ENCODE results near the gene CCSER1. TPM values are rescaled to one million over a fixed set of nuclear protein-coding genes. Genes with fewer than 3 reads are reported as not detected.

The CCSER1 gene
- total and polyA plus RNA-seq, 2 experiments from 2014 or later = not detected

DNA sequence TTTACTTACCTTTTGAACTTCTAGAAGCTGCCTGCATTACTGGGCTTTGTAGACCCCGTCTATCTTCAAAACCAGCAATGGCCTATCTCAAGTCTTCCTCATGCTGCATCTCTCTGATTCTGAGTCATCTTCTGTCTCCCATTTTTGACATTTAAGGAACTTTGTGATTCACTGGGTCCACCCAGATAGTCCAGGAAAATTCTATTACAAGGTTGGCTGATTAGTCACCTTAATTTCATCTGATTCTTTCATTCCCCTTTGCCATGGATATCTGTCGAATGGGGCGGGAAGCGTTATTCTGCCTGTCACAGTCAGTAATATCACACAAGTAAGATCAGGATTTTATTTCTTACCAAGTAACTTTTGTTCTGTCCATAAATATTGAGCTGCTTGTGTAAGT lies 618.0 kb downstream of the CCSER1 start:
- Histone ChIP-seq H3K79me2 (ENCODE audit: insufficient read depth) (no peaks in the 10 kb centered on the region), H3K4me3 (no peak overlapping the region), H3K9me2 (ENCODE audit: insufficient read depth) (no peaks in the 10 kb centered on the region), H2AFZ (no peak overlapping the region), H3K4me1 (ENCODE audit: insufficient read depth) (no peaks in the 10 kb centered on the region), H3K27ac (no peak overlapping the region), H3F3A (ENCODE audit: insufficient read depth) (no peaks in the 10 kb centered on the region), H3K27me3 (replicated peaks; ENCODE audit: insufficient read depth) (no peaks in the 10 kb centered on the region), H3K9me3 (ENCODE audit: low read depth) (no peaks in the 10 kb centered on the region), H3K9ac (no peak overlapping the region), H3K4me2 (ENCODE audit: unreplicated experiment) (no peak overlapping the region), H3K36me3 (ENCODE audit: low read depth) (no peaks in the 10 kb centered on the region), H4K20me1 (ENCODE audit: insufficient read depth) (no peaks in the 10 kb centered on the region)
- no peak for TF ChIP-seq EZH2phosphoT487 (IDR thresholded peaks at IDR 0.05; ENCODE audit: insufficient read depth, low read depth)
- no peak for TF ChIP-seq EZH2 (IDR thresholded peaks at IDR 0.05; ENCODE audit: insufficient read depth, poor library complexity, severe bottlenecking)
- WGBS, 2 experiments (ENCODE audit: low coverage in 1 of 2, low lambda C conversion rate in 2 of 2, missing lambda C conversion rate in 2 of 2) = 37 to 39% methylated on average over 4 of the region's 4 CpGs
- in situ Hi-C loops (cut with MboI) = no loop called here
- DNase-seq = no peak

DNA sequence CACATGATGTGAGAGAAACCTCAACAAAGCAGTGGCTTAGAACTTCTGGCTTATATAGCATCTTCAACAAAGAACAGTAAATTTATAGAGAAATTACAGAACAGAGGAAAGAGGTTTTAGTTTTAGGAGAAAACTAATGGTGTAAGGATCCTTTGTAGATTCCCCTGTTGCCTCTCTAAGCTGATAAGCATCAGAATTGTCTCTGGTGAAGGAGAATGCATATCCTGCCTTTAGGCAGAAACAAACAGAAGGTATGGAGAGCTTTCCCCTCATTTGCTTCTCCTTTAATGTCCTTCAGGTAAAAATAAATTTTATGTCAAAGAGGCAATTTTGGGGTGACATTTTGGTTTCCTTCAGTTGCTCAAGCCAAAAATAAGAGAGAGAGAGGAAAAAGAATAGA lies 625.9 kb downstream of the CCSER1 start:
- no peaks in the 10 kb centered on the region for H4K20me1 ChIP-seq (ENCODE audit: insufficient read depth)
- no peak overlapping the region for H3K9ac ChIP-seq
- TF ChIP-seq EZH2phosphoT487 (IDR thresholded peaks at IDR 0.05; ENCODE audit: insufficient read depth, low read depth) = no peak
- no peak for TF ChIP-seq EZH2 (IDR thresholded peaks at IDR 0.05; ENCODE audit: insufficient read depth, poor library complexity, severe bottlenecking)
- H3K9me2 ChIP-seq (ENCODE audit: insufficient read depth) = no peaks in the 10 kb centered on the region
- H3K27me3 ChIP-seq (replicated peaks; ENCODE audit: insufficient read depth) = no peaks in the 10 kb centered on the region
- H3F3A ChIP-seq (ENCODE audit: insufficient read depth) = no peaks in the 10 kb centered on the region
- peaks cover 6% of the 10 kb centered on the region for H3K9me3 ChIP-seq (ENCODE audit: low read depth)
- in situ Hi-C loops (cut with MboI) = no loop called here
- H3K4me2 ChIP-seq (ENCODE audit: unreplicated experiment) = no peak overlapping the region
- no peak overlapping the region for H2AFZ ChIP-seq
- no peak overlapping the region for H3K27ac ChIP-seq
- no peaks in the 10 kb centered on the region for H3K79me2 ChIP-seq (ENCODE audit: insufficient read depth)
- no peak overlapping the region for H3K4me3 ChIP-seq
- H3K36me3 ChIP-seq (ENCODE audit: low read depth) = no peaks in the 10 kb centered on the region
- H3K4me1 ChIP-seq (ENCODE audit: insufficient read depth) = no peaks in the 10 kb centered on the region
- no peak for DNase-seq

DNA sequence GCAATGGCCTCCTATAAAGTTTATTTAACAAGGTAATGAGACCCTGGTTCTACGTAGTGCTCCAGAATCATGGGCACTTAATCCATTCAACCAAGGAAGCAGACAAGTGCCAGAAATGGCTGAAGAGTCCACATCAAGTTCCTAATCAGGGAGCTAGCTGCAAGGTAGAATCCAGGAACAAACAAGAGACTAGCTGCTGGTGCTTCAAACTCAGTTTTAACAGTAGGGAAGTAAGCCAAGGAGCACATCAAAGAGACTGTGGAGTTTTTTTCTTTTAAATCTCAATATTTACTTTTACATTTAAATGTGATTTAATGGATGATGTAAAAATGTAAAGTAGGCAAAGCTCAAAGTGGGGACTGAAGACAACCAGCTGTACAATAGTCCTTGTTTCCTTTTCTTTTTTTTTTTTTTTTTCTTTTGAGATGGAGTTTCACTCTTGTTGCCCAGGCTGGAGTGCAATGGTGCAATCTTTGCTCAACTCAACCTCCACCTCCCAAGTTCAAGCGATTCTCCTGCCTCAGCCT lies 630.4 kb downstream of the CCSER1 start:
- Histone ChIP-seq H3K27ac (no peak overlapping the region), H3K4me2 (ENCODE audit: unreplicated experiment) (no peak overlapping the region), H4K20me1 (ENCODE audit: insufficient read depth) (no peaks in the 10 kb centered on the region), H3K27me3 (replicated peaks; ENCODE audit: insufficient read depth) (no peaks in the 10 kb centered on the region), H2AFZ (no peak overlapping the region), H3K36me3 (ENCODE audit: low read depth) (no peaks in the 10 kb centered on the region), H3K4me1 (ENCODE audit: insufficient read depth) (no peaks in the 10 kb centered on the region), H3K4me3 (no peak overlapping the region), H3F3A (ENCODE audit: insufficient read depth) (no peaks in the 10 kb centered on the region), H3K9me2 (ENCODE audit: insufficient read depth) (no peaks in the 10 kb centered on the region), H3K9me3 (ENCODE audit: low read depth) (no peaks in the 10 kb centered on the region), H3K79me2 (ENCODE audit: insufficient read depth) (no peaks in the 10 kb centered on the region), H3K9ac (no peak overlapping the region)
- no peak for TF ChIP-seq EZH2 (IDR thresholded peaks at IDR 0.05; ENCODE audit: insufficient read depth, poor library complexity, severe bottlenecking)
- no peak for TF ChIP-seq EZH2phosphoT487 (IDR thresholded peaks at IDR 0.05; ENCODE audit: insufficient read depth, low read depth)
- 15 to 20% methylated on average over 2 of the region's 2 CpGs for WGBS, 2 experiments (ENCODE audit: low coverage in 1 of 2, low lambda C conversion rate in 2 of 2, missing lambda C conversion rate in 2 of 2)
- in situ Hi-C loops (cut with MboI) = no loop called here
- no peak for DNase-seq

DNA sequence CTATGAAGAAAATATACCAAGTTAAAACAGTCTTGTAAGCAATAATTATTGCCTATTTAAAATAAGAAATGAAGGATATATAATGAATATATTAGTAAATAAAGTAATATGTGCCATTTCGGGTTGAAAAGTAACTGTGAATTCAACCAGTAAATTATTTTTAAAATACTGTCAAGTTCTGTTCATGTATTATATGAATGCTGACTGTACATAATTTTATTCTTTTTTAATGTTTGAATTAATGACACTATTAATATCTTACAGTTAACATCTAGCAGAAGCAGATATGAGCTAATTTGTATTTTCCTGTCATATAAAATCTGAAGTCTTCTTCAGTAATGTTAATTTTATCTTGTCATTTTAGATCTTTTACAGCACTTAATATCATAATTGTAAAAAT lies 632.9 kb downstream of the CCSER1 start:
- DNase-seq = no peak
- H3K4me1 ChIP-seq (ENCODE audit: insufficient read depth) = no peaks in the 10 kb centered on the region
- WGBS, 2 experiments (ENCODE audit: low coverage in 1 of 2, low lambda C conversion rate in 2 of 2, missing lambda C conversion rate in 2 of 2) = 3 to 11% methylated on average over 1 of the region's 1 CpG
- H3K79me2 ChIP-seq (ENCODE audit: insufficient read depth) = no peaks in the 10 kb centered on the region
- no peak overlapping the region for H3K4me2 ChIP-seq (ENCODE audit: unreplicated experiment)
- no peak overlapping the region for H3K27ac ChIP-seq
- H4K20me1 ChIP-seq (ENCODE audit: insufficient read depth) = no peaks in the 10 kb centered on the region
- no peaks in the 10 kb centered on the region for H3K36me3 ChIP-seq (ENCODE audit: low read depth)
- H3K27me3 ChIP-seq (replicated peaks; ENCODE audit: insufficient read depth) = no peaks in the 10 kb centered on the region
- H3K4me3 ChIP-seq = no peak overlapping the region
- no peaks in the 10 kb centered on the region for H3F3A ChIP-seq (ENCODE audit: insufficient read depth)
- peaks cover 7% of the 10 kb centered on the region for H3K9me3 ChIP-seq (ENCODE audit: low read depth)
- H2AFZ ChIP-seq = no peak overlapping the region
- H3K9me2 ChIP-seq (ENCODE audit: insufficient read depth) = no peaks in the 10 kb centered on the region
- H3K9ac ChIP-seq = no peak overlapping the region
- TF ChIP-seq EZH2phosphoT487 (IDR thresholded peaks at IDR 0.05; ENCODE audit: insufficient read depth, low read depth) (no peak), EZH2 (IDR thresholded peaks at IDR 0.05; ENCODE audit: insufficient read depth, poor library complexity, severe bottlenecking) (no peak)
- in situ Hi-C loops (cut with MboI) = no loop called here

DNA sequence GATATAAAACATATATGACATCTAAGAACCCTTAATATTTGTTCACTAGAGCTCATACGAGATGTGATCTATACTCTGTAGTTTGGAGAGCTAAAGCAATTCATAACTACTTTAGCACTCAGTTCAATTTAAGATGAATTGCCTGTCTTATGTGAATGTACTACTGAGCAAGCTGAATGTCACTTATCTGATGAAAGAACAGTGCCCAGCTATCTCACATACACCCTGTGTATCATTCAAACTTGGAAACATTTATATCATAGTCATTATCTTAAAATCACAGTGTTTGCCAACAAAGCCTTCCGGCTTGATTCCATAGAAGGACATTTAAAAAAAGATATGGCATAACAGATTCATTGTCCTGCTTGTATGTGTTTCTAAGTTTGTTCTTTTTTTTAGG lies 639.6 kb downstream of the CCSER1 start:
- TF ChIP-seq EZH2 (IDR thresholded peaks at IDR 0.05; ENCODE audit: insufficient read depth, poor library complexity, severe bottlenecking) (no peak), EZH2phosphoT487 (IDR thresholded peaks at IDR 0.05; ENCODE audit: insufficient read depth, low read depth) (no peak)
- Histone ChIP-seq H2AFZ (no peak overlapping the region), H3K9ac (no peak overlapping the region), H3K27me3 (replicated peaks; ENCODE audit: insufficient read depth) (no peaks in the 10 kb centered on the region), H4K20me1 (ENCODE audit: insufficient read depth) (no peaks in the 10 kb centered on the region), H3K4me2 (ENCODE audit: unreplicated experiment) (no peak overlapping the region), H3K9me3 (ENCODE audit: low read depth) (peaks cover 7% of the 10 kb centered on the region), H3K36me3 (ENCODE audit: low read depth) (no peaks in the 10 kb centered on the region), H3K4me1 (ENCODE audit: insufficient read depth) (no peaks in the 10 kb centered on the region), H3F3A (ENCODE audit: insufficient read depth) (no peaks in the 10 kb centered on the region), H3K27ac (no peak overlapping the region), H3K4me3 (no peak overlapping the region), H3K9me2 (ENCODE audit: insufficient read depth) (no peaks in the 10 kb centered on the region), H3K79me2 (ENCODE audit: insufficient read depth) (no peaks in the 10 kb centered on the region)
- DNase-seq = no peak
- WGBS, 2 experiments (ENCODE audit: low coverage in 1 of 2, low lambda C conversion rate in 2 of 2, missing lambda C conversion rate in 2 of 2) = 23 to 26% methylated on average over 2 of the region's 2 CpGs
- in situ Hi-C loops (cut with MboI) = no loop called here

Data from GM23248 (cell line).